CD4-positive, alpha-beta T cell treated with Interferon gamma for 1 hour (primary cell): ENCODE measurements around the gene BRI3BP.

Source experiments
- DNase-seq: peaks from one replicate; pipeline ENCODE4 v3.0.0-alpha.2; 2020

Gene BRI3BP

DNA sequence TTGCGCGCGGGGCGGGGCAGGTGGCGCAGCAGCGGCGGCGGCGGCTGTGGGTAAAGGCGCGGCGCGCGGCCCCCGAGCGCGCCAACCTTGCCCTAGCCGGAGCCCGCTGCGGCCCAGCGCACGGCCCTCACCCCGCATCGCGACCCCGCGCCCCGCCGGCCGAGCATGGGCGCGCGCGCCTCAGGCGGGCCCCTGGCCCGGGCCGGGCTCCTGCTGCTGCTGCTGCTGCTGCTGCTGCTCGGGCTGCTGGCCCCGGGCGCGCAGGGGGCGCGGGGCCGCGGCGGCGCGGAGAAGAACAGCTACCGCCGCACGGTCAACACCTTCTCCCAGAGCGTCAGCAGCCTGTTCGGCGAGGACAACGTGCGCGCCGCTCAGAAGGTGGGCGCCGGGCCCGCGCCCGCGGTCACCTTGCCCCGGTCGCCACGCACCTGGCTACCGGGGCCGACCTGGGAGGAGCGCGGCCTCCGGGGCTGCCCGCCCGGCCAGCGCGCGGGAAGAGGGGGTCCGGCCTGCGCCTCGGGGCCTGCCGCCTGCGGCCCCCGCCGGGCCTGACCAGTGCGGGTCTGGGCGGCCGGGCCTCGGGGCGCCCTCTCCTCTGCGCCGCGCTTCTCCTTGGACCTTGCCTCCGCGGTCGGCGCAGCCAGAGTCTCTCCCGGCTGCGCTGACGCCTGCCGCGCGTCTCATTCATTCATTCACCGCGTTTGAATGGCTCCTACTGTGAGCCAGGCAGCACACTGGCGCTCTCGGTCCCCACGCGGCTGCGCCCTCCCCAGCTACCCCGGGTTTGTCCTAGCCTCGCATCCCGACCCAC is at the start of gene BRI3BP:
TSS of gene BRI3BP (plus strand) at position 20 of the 811 bp plus-strand sequence. CDS start at position 166, 146 bp downstream.
- DNase-seq = no peak

GRCh38 chr12:124946447-124946793 is 47.0 kb upstream of the BRI3BP start:
- no peak for DNase-seq

GRCh38 chr12:124947013-124947412 is 46.4 kb upstream of the BRI3BP start:
- no peak for DNase-seq

DNA sequence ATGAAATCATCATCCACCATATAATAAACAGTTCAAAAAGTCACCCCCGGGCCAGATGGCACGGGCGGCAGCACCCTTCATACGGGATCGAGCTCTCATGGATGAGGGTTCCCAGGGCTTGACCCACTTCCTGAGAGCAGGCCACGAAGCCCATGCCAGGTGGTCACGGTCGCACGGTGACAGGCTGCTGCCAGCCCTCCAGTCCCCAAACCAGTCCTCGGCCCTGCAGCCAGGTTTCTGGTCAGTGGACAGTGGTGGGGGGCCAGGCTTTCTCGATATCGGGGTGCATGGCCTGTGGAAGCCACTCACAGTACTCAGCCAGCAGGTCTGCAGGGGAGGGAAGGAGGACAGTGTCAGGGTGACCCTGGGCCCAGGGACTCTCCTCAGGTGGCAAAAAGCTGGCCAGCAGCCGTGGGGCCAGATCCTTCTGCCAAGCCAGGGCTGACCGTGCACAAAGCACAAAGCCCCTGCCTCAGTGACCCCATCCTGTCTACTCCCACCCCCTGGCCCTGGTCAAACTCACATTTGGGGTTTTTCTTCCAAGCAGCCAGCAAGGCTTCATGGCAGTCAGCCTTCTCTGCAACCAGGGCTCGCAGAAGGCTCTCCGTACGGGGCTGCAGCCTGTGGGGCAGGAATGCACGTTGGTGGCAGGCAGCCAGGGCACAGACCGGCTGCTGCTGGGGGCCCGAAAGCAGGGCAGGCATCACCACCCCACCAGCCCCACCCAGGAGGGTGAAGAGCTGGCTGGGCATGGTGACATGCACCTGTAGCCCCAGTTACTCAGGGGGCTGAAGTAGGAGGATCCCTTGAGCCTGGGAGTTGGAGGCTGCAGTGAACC is 45.7 kb upstream of the BRI3BP start:
- no peak for DNase-seq

DNA sequence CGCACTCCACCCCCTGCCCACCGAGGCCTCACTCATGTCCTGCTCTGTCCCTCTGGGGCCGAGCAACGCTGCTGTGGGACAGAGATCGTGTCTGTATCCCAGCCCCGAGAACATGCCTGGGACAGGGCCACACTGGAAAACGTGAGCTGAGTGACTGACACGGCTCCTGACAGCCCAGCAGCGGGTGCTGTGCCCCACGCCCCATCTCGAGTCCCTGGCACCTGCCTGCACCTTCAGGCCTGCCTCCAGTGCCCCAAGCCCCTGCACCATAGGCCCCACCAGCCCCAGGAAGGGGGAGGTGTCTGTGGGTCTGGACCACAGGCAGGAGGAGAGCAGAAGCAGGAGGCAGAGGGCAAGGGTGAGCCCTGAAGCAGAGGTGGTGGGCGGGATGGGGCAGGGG is 44.4 kb upstream of the BRI3BP start:
- DNase-seq = no peak

- no peak for DNase-seq
These were observed 43.4 kb upstream of the BRI3BP start for GRCh38 chr12:124949779-124950728.

GRCh38 chr12:124952295-124952694 is 41.1 kb upstream of the BRI3BP start:
- DNase-seq = no peak

DNA sequence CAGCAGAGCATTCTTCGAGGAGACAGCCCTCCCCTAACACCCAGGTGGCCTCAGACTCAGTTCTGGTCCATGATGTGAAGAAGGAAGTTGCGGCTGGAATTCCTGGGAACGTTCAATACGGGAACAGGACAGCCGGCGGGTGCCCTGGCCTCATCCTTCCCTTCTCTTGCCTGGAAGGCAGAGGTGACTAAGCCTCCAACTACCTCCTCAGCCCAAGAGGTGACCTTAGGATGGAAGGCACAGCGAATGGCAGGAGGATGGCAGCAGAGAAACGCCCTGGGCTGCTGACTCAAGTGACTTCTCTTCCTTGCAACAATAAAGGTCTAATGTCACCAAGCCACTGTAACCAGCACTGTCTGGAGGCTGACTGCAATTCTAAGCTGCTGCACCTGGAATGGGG is 40.6 kb upstream of the BRI3BP start:
- DNase-seq = no peak

DNA sequence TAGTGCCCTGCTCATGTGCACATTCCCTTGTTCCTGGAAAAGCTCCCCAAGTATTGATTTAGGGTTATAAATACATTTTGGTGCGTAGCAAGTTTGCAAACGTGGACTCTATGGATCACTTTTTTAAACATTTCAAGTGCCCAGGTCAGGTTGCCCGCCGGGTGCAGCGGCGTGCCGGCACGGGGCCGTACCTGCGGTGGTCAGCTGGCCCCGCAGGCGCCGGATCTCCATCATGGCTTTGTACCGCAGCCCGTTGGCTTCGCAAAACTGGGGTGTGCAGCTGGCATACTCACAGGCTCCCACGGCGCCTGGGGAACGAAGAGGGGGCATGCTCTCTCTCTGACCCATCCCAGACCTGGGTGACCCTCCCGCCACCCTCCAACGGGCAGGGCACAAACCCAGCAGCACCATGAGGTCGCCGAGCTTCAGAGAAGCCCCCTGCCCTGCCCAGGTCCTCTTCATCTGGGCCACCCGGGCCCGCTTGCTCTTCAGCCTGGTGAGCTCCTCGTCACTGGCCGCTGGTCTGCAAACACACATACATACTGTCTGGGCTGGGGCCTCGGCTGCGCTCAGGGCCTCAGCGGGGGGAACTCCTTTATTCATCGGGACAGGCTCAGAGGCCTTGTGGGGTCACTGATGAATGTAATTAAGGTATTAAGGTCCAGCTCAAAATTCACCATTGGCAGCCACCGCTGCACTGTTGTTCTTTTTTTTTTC is 39.6 kb upstream of the BRI3BP start:
- no peak for DNase-seq

DNA sequence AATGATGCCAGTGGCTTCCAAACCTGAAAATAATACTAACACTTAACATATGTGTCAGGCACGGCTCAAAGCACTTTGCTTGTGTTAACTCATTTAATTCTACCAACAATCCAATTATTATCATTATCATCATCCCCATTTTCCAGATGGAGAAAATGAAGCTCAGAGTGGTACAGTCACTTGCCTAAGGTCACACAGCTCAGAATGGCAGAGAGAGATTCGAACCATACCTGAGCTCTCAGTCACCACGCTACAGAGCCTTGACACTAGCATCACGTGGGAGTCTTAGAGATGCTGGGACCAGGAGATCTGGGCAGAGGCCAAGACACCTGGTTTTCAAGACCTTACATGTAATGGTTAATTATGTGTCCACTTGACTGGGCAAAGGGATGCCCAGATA is 38.7 kb upstream of the BRI3BP start:
- no peak for DNase-seq

- DNase-seq = no peak
These were observed 36.9 kb upstream of the BRI3BP start for GRCh38 chr12:124956571-124956970.

DNA sequence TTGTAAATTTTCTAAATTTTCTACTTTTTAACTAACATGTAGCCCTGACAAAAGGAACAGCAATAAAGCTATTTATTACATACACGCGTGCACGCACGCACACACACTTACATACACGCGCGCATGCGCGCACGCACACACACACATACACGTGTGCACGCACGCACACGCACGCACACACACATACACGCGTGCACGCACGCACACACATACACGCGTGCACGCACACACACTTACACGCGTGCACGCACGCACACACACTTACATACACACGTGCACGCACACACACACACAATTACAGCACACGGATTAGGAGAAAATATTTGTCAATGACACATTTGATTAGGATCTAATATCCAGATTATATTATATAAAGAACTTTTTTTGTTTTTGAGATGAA is 32.4 kb upstream of the BRI3BP start:
- DNase-seq = no peak

DNA sequence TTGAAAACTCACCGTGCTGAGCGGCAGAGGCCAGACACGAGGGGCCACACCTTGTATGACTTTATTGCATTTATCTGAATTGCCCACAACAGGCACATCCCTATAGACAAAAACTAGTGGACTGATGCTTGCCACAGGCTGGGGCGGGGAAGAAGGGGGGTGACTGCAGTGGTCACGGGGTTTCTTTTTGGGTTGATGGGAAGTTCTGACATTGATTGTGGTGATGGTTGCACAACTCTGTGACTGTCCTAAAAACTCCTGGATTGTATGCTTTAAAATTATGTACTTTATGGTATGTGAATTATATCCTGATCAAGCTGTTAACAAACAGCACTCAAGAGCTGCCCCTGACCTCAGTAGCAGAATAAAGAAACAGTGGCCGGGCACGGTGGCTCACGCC is 30.2 kb upstream of the BRI3BP start:
- no peak for DNase-seq

- no peak for DNase-seq
These were observed 29.2 kb upstream of the BRI3BP start for GRCh38 chr12:124964251-124964650.

GRCh38 chr12:124964836-124965462 is 28.5 kb upstream of the BRI3BP start:
- DNase-seq = no peak

DNA sequence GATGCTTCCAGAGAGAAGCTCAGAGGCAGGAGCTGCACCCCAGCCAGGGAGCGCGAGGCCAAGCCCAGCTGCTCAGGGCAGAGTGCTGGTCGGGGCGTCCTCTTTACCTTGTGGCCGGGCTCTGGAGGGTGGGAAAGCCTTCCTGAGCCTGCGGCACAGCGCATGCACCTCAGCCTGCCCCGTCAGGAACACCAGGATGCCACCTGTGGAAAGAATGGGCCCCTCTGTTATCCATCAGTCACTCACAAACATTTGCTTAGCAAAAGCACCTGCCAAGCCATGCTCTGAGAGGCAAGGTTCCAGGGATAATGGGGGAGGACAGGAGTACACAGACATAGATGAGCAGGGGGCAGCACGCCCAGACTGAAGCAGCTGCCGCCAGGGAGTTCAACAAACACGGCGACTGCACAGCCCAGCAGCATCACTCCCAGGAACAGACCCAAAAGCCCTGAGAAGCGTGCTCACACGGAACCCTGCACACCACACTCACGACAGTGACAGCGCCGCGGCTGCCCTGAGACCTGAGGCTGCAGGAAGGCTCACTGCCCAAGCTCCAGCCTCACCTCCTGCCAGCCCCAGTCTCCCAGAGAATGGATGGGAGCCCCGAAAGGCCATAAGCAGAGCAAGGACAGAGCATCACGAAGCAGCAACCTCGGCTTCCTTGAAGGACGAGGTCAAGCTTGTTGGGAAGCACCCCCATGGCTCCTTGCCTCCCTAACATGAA is 26.3 kb upstream of the BRI3BP start:
- no peak for DNase-seq

DNA sequence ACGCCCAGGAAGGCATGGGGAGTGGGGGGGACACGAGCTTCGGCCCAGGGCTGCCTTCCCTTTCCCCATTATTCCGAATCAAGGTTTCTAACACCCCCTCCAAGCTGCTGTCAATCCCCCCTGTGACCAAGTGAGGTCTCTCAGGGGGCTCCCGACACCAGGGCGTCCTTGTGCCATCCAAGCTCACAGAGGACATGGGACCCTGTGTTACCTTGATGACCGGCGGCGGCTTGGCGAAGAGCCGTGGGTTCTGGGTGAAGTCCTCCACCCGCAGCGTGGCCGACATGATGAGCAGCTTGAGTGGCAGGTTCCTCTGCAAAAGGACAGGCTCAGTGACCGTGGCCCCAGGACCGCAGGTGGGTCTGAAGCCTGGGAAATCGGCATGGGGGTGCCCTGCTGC is 24.8 kb upstream of the BRI3BP start:
- DNase-seq = no peak

GRCh38 chr12:124970647-124971402 is 22.6 kb upstream of the BRI3BP start:
- DNase-seq = no peak

DNA sequence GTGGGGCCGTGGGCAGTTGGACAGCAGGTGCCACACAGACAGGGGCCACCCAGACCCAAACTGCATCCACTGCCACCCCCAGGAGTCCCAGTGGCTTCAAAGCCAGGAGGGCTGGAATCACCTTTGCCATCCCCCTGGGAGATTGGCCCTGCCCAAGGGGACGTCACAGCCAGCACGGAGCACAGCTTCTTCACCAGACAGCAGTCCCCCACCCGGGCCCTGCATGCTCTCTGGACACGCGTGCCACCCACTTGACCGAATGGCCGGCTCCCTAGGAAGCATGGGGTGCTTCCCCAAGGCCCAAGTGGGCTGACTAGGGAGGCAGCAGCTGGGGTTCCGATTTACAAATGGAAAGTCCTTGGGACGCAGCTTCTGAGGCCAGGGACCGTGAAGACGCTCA is 21.8 kb upstream of the BRI3BP start:
- no peak for DNase-seq

DNA sequence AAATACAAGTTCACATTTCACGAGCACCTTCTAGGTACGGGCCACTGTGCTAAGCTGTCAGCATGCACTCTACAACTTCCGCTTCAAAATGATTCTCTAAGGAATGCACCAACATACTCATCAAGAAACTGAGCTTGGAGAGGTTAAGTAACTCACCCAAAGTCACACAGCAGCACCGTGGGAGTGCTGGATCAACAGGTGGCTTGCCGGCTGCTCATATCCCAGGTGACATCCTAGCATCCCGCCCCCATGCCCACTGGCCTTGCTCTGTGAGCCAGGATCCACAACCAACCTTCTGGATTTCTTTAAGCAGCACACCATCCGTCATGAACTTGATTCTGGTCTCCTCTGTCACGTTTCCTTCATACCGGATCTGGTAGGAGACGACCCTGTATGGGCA is 21.2 kb upstream of the BRI3BP start:
- no peak for DNase-seq
